ENCODE results near the gene ANKS1A.

The ANKS1A gene

GRCh38 chr6:35021004-35021403 lies 131.9 kb downstream of the ANKS1A start:
- no peak for DNase-seq (ENCODE audit: low spot score)

- no peak for DNase-seq (ENCODE audit: low spot score)
These were observed 134.3 kb downstream of the ANKS1A start for GRCh38 chr6:35023091-35024000.

GRCh38 chr6:35024551-35025054 lies 135.5 kb downstream of the ANKS1A start:
- DNase-seq (ENCODE audit: low spot score), result no peak

- DNase-seq (ENCODE audit: low spot score), result no peak
These were observed 136.5 kb downstream of the ANKS1A start for GRCh38 chr6:35025232-35026188.

GRCh38 chr6:35026434-35027222 lies 137.6 kb downstream of the ANKS1A start:
- DNase-seq (ENCODE audit: low spot score), result no peak

- no peak for DNase-seq (ENCODE audit: low spot score)
These were observed 138.8 kb downstream of the ANKS1A start for GRCh38 chr6:35027807-35028206.

GRCh38 chr6:35028781-35029769 lies 140.0 kb downstream of the ANKS1A start:
- no peak for DNase-seq (ENCODE audit: low spot score)

- DNase-seq (ENCODE audit: low spot score), result no peak
These were observed 141.0 kb downstream of the ANKS1A start for GRCh38 chr6:35030099-35030498.

GRCh38 chr6:35031611-35032529 lies 142.8 kb downstream of the ANKS1A start:
- DNase-seq (ENCODE audit: low spot score), result no peak

GRCh38 chr6:35033683-35034082 lies 144.6 kb downstream of the ANKS1A start:
- DNase-seq (ENCODE audit: low spot score), result no peak

- DNase-seq (ENCODE audit: low spot score), result no peak
These were observed 145.5 kb downstream of the ANKS1A start for GRCh38 chr6:35034411-35035191.

GRCh38 chr6:35035481-35036030 lies 146.5 kb downstream of the ANKS1A start:
- DNase-seq (ENCODE audit: low spot score), result no peak

- DNase-seq (ENCODE audit: low spot score), result no peak
These were observed 147.2 kb downstream of the ANKS1A start for GRCh38 chr6:35036059-35036827.

- no peak for DNase-seq (ENCODE audit: low spot score)
These were observed 148.0 kb downstream of the ANKS1A start for GRCh38 chr6:35036828-35037663.

- DNase-seq (ENCODE audit: low spot score), result no peak
These were observed 148.6 kb downstream of the ANKS1A start for GRCh38 chr6:35037664-35038038.

GRCh38 chr6:35038076-35038475 lies 149.0 kb downstream of the ANKS1A start:
- no peak for DNase-seq (ENCODE audit: low spot score)

- DNase-seq (ENCODE audit: low spot score), result no peak
These were observed 151.3 kb downstream of the ANKS1A start for GRCh38 chr6:35040398-35040797.
